ENCODE data around the gene TMTC4.

DNA sequence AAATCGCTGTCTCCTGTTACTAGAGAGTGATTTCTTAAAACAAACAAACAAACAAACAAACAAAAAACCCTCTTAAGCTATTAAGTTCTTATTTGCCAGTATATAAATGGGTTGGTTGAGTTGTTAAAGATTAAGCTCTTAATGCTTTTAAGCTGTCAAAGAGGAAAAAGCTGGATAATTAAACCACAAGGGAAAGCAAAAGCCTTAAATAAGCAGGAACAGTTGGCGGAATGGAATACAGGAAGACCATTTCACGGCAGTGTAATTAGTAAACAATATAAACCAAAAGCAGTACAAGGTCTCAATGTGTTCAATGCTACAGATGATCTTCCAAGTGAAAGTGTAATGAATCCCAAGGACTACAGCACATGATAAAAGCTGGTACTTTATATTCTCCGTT lies 53.8 kb downstream of the TMTC4 start:
- no peak for TF ChIP-seq CTCF (conservative IDR thresholded peaks at IDR 0.05; ENCODE audit: low read length)
- TF ChIP-seq EZH2phosphoT487 (IDR thresholded peaks at IDR 0.05; ENCODE audit: borderline replicate concordance, low read depth, low read length) = no peak
